GM19328 (cell line): ENCODE data around the gene C6orf132.
"Not testable (repeated sequence)": the region's sequence is repeated elsewhere in the genome, so short reads cannot be mapped to it uniquely, and the experiment has no call there.

ENCODE experiments used
- ATAC-seq: cut with Tn5 transposase; IDR thresholded peaks from one replicate; pipeline ENCODE4 v1.9.1; 2021; ENCODE audit warnings: mild to moderate bottlenecking, moderate library complexity; ENCODE audit not compliant: unreplicated experiment

C6orf132 gene, protein sequence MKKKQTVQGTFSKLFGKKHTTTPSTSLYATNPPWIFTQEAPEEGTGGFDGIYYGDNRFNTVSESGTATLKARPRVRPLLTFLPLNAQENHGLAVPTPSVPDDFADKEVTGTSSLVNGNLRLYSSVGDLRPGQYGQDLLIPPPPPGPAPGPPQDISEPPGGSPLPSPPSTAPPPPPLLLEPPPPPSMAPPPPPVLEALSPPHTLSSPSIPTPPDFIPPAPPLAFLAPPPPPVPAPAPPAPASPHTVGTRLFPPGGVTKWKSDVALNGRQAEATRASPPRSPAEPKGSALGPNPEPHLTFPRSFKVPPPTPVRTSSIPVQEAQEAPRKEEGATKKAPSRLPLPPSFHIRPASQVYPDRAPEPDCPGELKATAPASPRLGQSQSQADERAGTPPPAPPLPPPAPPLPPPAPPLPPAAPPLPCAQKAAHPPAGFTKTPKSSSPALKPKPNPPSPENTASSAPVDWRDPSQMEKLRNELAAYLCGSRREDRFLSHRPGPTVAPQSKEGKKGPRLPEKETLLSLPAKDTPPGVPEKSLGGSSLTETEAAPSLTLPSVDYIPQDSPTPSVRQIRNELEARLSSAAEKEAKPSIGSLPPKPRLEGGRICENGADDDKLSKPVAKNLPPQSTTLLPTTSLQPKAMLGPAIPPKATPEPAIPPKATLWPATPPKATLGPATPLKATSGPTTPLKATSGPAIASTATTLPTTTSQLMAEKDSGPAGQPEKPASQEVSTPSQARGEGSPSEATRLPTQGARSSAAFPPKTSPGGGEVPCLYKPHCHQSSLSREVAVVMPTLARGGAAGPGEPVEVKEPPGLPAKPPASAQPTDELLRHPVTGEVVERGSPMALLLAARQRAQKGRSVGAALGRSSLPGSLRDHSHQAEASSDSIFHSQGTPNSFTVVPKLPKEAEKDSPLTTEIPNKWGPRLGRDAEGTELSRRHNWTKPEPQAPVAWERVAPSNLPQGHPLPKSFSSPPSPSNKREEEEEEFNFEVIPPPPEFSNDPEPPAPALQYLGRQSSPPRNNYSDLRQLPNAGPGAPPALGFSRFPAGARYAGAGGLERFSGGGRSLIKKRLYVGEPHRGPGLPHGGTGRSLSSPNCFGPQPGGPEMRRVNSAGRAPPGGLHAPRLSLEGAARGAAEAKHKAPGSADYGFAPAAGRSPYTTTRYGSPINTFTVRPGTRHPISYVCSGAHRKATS

DNA sequence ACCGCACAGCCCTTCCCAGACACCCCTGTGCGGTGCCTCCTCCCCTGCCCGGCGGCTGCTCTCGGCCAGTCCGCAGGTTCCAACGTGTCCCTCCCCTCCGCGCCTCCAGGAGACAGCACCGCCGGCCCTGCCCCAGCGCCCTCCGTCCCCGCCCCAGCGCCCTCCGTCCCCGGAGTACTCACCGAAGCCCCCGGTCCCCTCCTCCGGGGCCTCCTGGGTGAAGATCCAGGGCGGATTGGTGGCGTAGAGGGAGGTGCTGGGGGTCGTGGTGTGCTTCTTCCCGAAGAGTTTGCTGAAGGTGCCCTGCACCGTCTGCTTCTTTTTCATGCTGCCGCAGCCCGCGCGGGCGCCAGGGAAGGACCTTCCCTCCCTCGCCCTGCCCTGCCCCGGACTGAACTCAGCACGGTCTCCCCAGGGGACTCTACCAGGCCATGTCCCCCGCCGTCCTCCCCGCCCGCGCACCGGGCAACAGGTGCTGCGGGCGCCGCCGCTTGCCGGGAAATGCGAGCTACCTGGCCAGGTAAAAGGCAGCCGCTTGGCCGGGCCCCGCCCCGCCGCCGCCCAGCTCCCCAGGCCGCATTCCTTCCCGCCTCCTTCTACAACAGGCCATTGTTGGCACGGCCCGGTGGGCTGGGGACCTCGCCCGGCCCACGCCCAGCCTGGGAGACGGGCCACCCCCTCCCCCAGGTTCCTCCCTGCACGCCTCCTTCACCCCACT lies at the start of gene C6orf132:
Gene C6orf132 (minus strand): TSS at position 503 of the 718 bp plus-strand sequence. CDS start 176 bp downstream, at position 327.
- no peak for ATAC-seq

DNA sequence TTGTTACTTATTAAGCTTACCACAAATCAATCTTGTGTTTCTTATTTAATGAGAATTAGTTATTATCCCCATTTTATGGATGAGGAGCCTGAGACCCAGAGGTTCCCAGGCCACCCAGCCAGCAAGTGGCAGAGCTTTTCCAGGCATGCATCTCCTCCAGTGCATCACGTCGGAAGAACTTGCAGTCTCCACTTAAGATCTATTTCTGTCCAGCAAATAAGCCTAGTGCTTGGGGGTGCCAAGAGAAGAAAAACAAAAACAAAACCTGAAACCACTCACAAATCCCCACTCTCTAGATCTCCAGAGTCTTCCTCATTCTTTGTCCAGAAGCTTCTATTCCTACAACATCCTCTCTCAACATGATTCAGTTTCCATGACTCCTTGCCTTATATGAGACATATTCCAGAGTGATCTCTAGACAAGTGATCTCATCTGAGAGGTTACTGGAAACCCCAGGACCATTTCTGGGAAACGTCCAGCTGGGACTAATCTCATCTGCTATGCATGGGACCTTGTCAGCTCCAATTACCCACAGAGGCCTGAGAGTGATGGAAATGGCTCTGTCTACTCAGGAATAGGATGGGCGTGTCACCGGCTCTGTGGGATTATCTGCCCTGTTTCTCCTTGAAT lies 48.2 kb upstream of the C6orf132 start:
- no peak for ATAC-seq

DNA sequence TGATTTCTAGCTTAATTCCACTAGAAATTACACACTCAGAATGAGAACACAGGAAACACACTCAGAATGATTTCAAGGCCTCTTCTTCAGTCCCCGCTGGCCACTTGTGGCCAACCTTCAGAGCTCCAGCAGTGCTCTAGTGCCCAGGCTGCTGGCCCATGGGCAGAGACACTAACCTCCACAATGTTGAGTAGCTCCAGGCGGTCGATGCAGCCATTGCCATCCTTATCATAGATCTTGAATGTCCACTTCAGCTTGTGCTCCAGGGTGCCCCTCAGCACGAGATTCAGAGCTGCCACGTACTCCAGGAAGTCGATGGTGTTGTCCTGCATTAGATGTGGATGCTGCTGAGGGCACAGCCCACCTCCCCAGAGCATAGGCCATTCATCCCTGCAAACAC lies 46.0 kb upstream of the C6orf132 start:
- no peak for ATAC-seq

DNA sequence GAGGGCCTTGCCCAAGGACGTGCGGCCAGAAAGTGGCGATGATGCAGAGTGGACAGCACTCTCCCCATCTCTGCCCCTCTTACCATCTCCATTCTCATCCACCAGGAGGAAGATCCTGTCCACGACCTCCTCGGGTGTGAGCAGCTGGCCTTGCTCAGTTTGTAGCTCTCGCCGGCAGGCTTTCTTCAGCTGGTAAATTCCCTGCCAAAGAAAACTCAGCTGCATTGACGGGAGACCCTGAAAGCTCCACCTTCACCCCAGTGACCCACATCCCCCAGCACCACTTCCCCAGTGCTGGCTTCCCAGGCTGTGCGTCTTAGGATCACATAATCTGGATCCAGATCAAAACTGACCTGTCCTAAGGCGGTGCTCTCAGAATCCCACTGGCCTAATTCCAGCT lies 43.2 kb upstream of the C6orf132 start:
- no peak for ATAC-seq

DNA sequence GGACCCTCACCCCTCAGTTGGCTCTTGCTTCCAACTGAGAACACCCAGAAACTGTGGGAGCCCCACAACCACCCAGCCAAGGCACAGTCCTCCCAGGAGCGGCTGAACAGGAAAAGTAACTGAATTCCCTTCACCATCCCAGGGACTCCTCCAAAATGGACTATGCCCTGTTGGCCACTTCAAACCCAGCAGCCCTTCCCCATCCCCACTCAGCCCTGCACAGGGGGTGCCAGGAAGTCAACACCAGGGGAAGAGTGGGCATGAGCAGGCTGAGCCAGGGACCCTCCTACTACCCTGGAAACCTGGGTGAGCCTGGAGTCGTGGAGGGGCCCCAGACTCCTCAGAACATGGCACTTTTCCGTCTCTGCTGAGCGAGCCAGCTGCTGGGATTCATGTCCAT lies 42.1 kb upstream of the C6orf132 start:
- no peak for ATAC-seq

DNA sequence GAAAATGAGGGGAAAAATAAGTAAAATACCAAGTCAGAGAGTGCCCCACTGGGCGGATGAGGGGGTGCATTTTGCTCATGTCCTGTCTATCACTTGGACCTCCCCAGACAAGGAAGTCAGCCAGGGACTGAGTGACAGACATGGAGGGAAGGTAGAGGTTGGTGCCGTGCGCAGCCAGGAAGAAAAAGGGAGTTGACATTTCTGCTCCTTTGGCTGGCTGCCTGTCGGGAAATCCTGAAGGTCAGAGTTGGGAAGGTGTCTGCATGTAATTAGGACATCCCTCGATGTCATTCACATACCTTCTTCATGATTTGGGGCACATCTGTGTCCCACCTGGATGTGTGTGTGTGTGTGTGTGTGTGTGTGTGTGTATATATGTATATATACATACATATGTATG lies 39.7 kb upstream of the C6orf132 start:
- no peak for ATAC-seq

DNA sequence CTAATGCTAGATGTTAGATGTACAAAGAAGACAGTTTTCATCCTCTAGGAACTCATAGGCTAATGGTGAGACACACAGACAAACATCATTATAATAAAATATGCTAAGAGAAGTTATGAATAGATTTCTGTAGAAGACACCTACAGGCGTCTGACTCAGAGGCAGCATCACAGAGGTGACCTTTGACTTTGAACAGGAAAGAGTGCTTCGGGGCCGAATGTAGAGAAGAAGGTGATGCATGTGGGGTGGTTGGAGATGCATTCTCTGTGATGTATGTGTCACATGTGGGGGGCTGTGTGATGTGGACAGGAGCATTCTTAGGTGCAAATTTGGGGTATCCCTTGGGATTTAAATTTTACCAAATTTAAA lies 37.5 kb upstream of the C6orf132 start:
- ATAC-seq, result no peak

DNA sequence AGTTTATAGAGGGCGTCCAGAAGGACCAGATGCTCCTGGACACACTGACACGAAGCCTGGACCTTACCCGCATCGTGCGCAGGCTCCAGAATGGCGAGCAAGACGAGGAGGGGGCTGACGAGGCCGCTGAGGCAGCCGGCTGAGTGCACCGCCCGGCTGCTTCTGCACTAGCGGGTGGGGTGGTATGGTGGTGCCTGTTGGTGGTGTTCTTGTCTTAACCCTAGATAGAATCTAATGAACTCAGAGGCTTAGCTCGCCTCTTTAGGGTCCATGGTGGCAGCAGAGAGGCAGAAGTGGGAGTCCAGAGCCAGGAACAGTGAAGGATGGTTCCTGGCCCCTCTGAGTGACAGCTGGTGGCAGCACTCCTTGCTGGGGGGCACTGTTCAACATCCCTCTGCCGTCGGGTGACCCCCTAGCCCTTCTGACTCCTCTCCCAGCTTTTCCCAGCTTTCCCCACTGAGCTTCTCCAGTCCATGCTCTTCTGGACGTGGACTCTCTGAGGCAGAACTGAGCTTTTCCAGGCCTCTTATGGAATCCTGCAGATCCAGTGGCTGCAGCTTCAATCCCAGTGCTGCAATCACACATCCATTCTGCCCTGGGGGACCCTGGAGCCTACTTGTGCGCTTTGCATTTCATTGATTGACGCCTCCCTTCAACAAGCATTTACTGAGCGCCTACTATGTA lies 37.0 kb upstream of the C6orf132 start:
- ATAC-seq, result no peak

DNA sequence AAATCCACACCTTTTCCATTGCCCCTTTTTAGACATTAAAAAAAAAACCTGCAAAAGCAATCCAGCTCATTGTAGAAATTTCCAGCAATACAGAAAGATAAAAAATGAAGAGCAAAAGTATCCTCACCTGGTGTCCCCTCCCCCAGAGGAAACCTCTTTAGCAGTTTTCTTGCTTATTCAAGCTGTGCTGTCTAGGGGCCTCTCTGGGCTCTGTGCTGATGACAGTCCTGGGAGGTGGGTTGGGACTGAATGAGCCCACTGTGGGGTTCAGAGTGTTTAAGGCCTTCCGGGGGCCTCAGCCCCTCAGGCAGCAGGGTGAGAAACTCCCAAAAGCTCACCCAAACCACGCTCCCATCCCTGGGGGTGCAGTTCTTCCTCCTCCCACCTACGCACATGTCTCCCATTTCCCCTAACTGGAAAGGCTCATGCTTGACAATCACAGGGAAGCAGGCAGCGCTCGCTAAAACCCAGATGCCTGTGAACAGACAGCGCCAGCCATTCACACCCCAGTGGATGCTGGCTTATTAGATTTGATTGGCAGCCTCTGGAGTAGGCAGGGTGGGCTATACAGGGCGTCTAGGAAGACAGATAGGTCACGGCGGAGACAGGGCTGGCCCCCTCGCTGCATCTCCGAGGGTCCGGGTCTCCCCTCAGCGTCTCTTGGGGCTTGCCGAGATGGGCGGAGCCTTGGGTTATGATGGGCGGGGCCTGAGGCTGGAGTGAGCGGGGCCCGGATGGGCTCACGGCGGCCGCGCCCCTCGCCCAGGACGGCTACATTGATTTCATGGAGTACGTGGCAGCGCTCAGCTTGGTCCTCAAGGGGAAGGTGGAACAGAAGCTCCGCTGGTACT lies 35.3 kb upstream of the C6orf132 start:
- no peak for ATAC-seq

DNA sequence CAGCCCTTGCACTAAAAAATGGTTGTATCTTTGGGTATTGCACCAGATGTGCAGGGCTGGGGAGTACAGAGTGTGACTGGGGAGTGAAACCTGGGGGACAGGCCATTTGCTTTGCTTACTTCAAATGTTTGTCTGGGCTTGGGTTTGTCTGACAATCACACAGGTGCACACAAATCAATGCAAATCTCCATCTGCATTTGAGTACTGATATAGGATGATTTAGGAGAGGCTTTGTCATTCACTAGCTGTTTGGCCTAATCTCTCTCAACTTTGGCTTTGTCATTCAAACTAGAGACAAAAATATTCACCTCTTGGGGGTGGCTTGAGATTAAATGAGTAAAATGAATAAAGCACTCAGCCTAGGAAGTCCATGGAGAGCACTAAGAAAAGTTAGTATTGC lies 34.6 kb upstream of the C6orf132 start:
- ATAC-seq, result no peak

DNA sequence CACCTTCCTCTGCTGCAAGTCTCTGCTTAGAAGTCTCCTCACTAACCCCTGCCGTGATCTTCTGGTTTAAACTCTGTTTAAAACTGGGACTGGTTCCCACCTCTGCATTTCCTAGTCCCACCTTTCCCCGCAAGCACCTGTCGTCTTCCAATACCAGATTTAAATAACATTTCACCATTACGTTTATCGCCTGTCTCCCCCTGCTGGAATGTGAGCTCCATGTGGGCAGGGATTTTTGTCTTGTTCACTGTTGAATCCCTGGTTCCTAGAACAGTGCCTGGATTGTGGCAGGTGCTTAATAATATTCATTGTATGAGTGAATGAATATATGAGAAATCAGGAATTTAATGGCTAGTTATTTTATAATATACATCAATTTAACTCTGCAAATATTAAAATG lies 33.4 kb upstream of the C6orf132 start:
- ATAC-seq, result no peak

DNA sequence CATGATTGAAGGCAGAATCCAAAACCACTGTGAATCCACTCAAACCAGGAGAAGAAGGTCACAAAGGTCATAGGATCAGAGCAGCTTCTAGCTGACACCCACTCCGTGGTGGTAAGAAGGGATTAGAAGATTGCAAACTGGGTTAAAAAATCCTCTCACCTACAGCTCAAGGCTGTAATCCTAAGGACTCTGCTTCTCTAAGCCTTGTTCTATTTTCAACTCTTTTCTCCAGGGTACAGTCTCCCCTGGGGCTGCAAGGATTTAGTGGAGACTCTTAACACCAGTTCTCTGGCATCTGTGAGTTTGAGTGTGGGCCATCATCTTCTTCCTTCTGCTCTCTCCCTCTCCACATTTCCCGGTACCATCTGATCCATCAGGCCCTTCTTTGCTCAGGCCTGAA lies 30.7 kb upstream of the C6orf132 start, which contains the start of gene GUCA1A:
Gene GUCA1A (plus strand): TSS at position 264 of the 400 bp plus-strand sequence. CDS start 250 bp downstream, outside the sequence.
- ATAC-seq, result no peak

DNA sequence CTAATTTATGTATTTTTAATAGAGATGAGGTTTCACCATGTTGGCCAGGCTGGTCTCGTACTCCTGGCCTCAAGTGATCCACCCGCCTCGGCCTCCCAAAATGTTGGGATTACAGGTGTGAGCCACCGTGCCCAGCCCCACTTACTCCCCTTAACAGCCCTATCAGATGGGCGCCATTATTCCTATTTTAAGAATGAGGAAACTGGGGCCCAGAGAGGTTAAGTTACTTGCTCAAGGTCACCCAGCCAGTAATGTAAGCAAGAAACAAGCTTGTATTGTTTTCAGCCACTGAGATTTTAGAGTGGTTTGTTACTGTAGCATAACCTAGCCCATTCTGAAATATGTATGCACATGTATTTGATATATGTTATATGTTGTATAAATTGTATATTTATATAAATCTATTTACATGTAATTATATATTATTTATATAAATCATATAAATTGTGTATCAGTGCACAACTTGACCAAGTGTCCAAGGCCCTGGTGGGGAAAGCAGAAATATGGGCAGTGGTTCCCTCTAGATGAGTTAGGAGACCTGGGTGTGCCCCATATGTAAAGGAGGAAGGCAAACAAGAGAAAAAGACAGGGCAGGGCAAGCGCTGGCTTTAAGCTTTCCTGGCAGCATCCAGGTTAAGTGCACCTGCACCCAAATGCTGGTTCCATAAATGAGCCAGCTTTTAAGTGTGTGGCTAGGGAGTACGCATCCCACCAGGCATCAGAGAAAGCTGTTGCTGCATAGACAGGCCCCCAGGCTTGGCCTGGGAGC lies 29.6 kb upstream of the C6orf132 start:
- ATAC-seq, result no peak

DNA sequence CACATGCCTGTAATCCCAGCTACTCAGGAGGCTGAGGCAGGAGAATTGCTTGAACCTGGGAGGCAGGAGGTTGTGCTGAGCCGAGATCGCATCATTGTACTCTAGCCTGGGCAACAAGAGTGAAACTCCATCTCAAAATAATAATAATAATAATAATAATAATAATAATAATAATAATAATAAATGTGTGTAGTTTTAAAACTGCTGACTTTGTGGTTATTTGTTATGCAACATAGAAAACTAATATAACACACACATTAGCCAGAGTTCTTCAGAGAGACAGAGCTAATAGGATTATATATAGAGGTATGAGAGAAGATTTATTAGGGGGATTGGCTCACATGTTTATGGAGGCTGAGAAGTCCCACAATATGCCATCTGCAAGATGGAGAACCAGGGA lies 27.4 kb upstream of the C6orf132 start:
- not testable (repeated sequence) for ATAC-seq

DNA sequence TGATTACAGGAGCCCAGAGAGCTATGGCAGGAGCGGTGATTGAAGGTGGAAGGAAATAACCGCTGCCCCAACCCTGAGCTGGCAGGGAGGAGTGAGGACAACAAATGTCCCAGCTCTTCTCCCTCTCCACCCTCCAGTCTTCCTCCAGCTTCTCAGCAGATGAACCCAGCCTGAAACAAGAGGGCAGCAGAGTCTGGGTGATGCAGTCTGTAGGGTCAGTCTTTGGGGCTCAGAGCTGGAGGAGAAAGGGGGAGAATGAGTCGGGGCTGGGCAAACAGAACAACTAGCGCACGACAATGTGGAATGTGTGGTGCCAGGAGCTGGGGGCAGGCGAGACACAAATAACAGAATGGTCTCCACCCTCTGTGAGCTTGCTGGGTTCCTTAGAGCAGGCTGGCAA lies 26.2 kb upstream of the C6orf132 start:
- ATAC-seq, result no peak

DNA sequence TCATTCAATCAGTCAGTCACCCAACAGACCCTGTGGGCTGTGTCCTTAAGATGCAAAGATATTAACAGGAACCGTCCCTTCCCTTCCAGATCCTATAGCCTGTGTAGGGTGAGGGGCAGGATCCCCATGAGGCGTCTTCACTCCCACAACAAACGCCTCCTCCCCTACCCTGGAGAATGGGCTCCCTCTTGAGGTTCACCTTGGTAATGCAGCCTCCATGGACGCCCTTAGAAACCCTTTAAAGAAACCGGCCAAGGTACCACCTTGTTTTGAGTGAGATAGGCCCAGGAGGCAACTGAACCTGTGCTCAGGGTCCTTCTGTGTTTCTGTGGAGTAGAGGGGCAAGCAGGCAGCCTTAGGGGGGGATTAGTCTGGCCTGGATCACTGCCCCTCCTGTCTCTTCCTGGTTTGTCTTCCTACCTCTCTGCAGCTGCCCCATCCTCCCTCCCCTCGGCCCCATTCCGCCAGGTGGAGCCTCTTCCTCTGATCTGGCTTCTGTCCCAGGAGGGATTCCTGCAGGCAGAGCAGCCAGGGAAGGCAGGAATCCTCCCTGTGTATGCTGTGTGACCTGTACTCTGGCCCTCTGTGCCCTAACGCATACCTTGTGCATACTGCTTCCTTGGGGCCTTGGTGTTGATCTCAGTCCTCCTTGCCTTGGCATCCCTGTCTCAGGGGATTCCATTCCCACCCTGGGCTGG lies 24.2 kb upstream of the C6orf132 start:
- ATAC-seq, result no peak

DNA sequence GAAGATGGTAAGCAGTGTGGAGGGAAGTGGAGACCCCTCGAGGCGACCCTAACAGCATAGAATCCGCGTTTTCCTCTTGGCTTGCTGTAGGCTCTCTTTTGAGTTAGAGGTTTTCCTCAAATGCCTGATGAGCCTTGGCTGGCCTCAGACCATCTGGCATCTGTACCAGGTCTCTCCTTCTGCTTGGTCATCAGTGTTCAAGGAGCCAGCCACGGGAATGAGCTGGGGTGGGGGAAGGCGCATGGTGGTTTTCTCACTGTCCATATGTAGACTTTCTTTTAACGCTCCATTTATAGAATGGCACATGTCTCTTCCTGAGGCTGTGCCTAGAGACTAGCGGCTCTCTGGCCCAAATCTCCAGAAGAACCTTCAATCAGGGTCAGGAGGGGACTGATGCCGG lies 22.6 kb upstream of the C6orf132 start:
- no peak for ATAC-seq
